ENCODE measurements around the gene PEX1. TPM values are rescaled to one million over a fixed set of nuclear protein-coding genes. Genes with fewer than 3 reads are reported as not detected.

Gene PEX1
- total and polyA plus RNA-seq, 9 of the 15 experiments (the other 6 are each of a cell fraction or from before 2014, with no cell fraction given), result 9.4 to 32.2 (median 19.9) TPM

DNA sequence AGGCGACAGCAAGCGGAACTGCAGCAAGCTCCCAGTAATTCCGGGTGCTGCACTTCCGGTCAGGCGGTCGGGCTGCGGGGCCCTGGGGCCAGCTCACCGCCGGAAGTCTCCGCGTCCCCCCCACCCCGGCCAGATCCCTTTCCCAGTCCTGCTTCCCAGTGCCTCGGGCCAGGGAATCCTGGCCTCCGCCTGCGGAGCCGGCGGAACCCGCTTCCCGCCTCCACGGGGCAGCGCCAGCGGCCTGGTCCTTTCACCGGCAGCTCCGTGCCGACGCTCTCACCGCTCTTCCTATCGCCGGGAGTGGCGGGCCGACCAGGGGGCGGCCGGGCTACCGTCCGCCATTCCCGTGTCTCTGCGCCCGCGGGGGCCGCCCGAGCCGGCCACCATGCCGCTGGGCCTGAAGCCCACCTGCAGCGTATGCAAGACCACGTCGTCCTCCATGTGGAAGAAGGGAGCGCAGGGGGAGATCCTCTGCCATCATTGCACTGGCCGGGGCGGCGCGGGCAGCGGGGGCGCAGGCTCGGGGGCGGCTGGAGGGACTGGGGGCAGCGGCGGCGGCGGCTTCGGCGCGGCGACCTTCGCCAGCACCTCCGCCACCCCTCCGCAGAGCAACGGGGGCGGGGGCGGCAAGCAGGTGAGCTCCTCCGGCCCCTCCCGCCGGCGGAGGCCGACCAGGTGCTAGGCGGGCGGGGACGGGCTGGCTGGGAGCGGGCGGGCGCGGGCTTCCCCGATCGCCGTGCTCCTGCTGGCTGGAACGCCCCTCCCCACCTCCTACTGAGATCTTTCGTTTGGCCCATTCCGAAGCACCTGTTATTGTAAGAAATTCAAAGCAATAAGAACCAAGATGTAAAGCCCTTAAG, 80.7 kb downstream of the PEX1 start, which contains the start of gene GATAD1 (continued):
- TF ChIP-seq SLC30A9 (CRISPR knock-in tag; IDR thresholded peaks at IDR 0.05) (no peak), MYBL2 (IDR thresholded peaks at IDR 0.05; ENCODE audit: low read depth) (no peak), MYBL2 (CRISPR knock-in tag; IDR thresholded peaks at IDR 0.05; ENCODE audit: borderline replicate concordance) (no peak), STAG1 (CRISPR knock-in tag; IDR thresholded peaks at IDR 0.05; ENCODE audit: borderline replicate concordance) (peak; percentile 60; the same call in 1 of the 2 replicates), MBD2 (IDR thresholded peaks at IDR 0.05; ENCODE audit: borderline replicate concordance, low read depth) (peak; percentile 61; the same call in 1 of the 2 replicates), CBFA2T3 (IDR thresholded peaks at IDR 0.05) (no peak; the same call in 1 of the 2 replicates), POU5F1 (IDR thresholded peaks at IDR 0.05; ENCODE audit: borderline replicate concordance, low read depth, low read length, partially characterized antibody) (no peak), ZNF695 (CRISPR knock-in tag; IDR thresholded peaks at IDR 0.05) (no peak), ZNF507 (tag; conservative IDR thresholded peaks at IDR 0.05) (no peak), PHF21A (IDR thresholded peaks at IDR 0.05; ENCODE audit: borderline replicate concordance, low read depth) (0 out of 2 replicates have a peak, but pooled peaks have one; percentile 12), ZNF282 (CRISPR knock-in tag; IDR thresholded peaks at IDR 0.05) (0 out of 2 replicates have a peak, but pooled peaks have one; percentile 21), XRCC3 (IDR thresholded peaks at IDR 0.05) (no peak)
- TF ChIP-seq, protein P1, sequence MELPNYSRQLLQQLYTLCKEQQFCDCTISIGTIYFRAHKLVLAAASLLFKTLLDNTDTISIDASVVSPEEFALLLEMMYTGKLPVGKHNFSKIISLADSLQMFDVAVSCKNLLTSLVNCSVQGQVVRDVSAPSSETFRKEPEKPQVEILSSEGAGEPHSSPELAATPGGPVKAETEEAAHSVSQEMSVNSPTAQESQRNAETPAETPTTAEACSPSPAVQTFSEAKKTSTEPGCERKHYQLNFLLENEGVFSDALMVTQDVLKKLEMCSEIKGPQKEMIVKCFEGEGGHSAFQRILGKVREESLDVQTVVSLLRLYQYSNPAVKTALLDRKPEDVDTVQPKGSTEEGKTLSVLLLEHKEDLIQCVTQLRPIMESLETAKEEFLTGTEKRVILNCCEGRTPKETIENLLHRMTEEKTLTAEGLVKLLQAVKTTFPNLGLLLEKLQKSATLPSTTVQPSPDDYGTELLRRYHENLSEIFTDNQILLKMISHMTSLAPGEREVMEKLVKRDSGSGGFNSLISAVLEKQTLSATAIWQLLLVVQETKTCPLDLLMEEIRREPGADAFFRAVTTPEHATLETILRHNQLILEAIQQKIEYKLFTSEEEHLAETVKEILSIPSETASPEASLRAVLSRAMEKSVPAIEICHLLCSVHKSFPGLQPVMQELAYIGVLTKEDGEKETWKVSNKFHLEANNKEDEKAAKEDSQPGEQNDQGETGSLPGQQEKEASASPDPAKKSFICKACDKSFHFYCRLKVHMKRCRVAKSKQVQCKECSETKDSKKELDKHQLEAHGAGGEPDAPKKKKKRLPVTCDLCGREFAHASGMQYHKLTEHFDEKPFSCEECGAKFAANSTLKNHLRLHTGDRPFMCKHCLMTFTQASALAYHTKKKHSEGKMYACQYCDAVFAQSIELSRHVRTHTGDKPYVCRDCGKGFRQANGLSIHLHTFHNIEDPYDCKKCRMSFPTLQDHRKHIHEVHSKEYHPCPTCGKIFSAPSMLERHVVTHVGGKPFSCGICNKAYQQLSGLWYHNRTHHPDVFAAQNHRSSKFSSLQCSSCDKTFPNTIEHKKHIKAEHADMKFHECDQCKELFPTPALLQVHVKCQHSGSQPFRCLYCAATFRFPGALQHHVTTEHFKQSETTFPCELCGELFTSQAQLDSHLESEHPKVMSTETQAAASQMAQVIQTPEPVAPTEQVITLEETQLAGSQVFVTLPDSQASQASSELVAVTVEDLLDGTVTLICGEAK (IDR thresholded peaks at IDR 0.05), result peak; percentile 96
- TF ChIP-seq, protein P1 (CRISPR knock-in tag; IDR thresholded peaks at IDR 0.05), result no peak
- TF ChIP-seq, protein P2, sequence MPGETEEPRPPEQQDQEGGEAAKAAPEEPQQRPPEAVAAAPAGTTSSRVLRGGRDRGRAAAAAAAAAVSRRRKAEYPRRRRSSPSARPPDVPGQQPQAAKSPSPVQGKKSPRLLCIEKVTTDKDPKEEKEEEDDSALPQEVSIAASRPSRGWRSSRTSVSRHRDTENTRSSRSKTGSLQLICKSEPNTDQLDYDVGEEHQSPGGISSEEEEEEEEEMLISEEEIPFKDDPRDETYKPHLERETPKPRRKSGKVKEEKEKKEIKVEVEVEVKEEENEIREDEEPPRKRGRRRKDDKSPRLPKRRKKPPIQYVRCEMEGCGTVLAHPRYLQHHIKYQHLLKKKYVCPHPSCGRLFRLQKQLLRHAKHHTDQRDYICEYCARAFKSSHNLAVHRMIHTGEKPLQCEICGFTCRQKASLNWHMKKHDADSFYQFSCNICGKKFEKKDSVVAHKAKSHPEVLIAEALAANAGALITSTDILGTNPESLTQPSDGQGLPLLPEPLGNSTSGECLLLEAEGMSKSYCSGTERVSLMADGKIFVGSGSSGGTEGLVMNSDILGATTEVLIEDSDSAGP (CRISPR knock-in tag; IDR thresholded peaks at IDR 0.05), result no peak
- TF ChIP-seq, protein P3, sequence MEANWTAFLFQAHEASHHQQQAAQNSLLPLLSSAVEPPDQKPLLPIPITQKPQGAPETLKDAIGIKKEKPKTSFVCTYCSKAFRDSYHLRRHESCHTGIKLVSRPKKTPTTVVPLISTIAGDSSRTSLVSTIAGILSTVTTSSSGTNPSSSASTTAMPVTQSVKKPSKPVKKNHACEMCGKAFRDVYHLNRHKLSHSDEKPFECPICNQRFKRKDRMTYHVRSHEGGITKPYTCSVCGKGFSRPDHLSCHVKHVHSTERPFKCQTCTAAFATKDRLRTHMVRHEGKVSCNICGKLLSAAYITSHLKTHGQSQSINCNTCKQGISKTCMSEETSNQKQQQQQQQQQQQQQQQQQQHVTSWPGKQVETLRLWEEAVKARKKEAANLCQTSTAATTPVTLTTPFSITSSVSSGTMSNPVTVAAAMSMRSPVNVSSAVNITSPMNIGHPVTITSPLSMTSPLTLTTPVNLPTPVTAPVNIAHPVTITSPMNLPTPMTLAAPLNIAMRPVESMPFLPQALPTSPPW (CRISPR knock-in tag; IDR thresholded peaks at IDR 0.05), result peak; percentile 88

All from K562 (cell line).